HepG2 (cell line): ENCODE measurements around the gene AKT2. TPM values are rescaled to one million over a fixed set of nuclear protein-coding genes. Genes with fewer than 3 reads are reported as not detected.
A peak's percentile ranks its signal among the peaks of the same experiment; 100 is the strongest.

ENCODE experiments used
- ATF4 ChIP-seq, 2 experiments: fragments of 450-650 bp in 1 of 2; sonication (generic) in 1 of 2; formaldehyde crosslinking; IDR thresholded peaks; 2 replicates each; pipeline versions ENCODE4 v1.5.0 to v1.8.0; 2020 to 2022; ENCODE audit warnings: mild to moderate bottlenecking in 1 of 2, missing genetic modification reagents in 1 of 2
- HNF1B ChIP-seq: sonication (generic); formaldehyde crosslinking; IDR thresholded peaks from 2 replicates; pipeline ENCODE4 v1.5.1; 2020; ENCODE audit warnings: mild to moderate bottlenecking, moderate library complexity, missing genetic modification reagents
- IRF9 ChIP-seq: sonication (generic); formaldehyde crosslinking; IDR thresholded peaks from 2 replicates; pipeline ENCODE4 v1.8.0; 2022; ENCODE audit warnings: missing genetic modification reagents, mild to moderate bottlenecking, borderline replicate concordance
- KDM2A ChIP-seq: sonication (generic); formaldehyde crosslinking; IDR thresholded peaks from 2 replicates; pipeline ENCODE4 v1.4.0; 2020; ENCODE audit warnings: low read depth, missing genetic modification reagents, borderline replicate concordance
- MAFF ChIP-seq: IDR thresholded peaks from 2 replicates; pipeline ENCODE4 v1.6.1; 2011; ENCODE audit warnings: low read depth, low read length, improper control_type of control experiment
- PHF8 ChIP-seq: sonication (generic); formaldehyde crosslinking; IDR thresholded peaks from 2 replicates; pipeline ENCODE4 v1.5.0; 2020; ENCODE audit warnings: missing genetic modification reagents
- RFXANK ChIP-seq: IDR thresholded peaks from 2 replicates; pipeline ENCODE4 v1.6.1; 2016
- SYNCRIP ChIP-seq: fragments of 200-400 bp; formaldehyde crosslinking; IDR thresholded peaks from 2 replicates; pipeline ENCODE4 v1.6.1; 2018; ENCODE audit warnings: mild to moderate bottlenecking, low read depth, low read length; ENCODE audit not compliant: insufficient read depth
- ZNF275 ChIP-seq: sonication (generic); formaldehyde crosslinking; IDR thresholded peaks from 2 replicates; pipeline ENCODE4 v1.8.0; 2022; ENCODE audit warnings: missing genetic modification reagents, mild to moderate bottlenecking, inconsistent platforms, borderline replicate concordance
- ZNF292 ChIP-seq: sonication (generic); formaldehyde crosslinking; IDR thresholded peaks from 2 replicates; pipeline ENCODE4 v1.8.1; 2022; ENCODE audit warnings: mild to moderate bottlenecking, low read depth, missing genetic modification reagents, borderline replicate concordance
- ZNF530 ChIP-seq: sonication (generic); formaldehyde crosslinking; IDR thresholded peaks from 2 replicates; pipeline ENCODE4 v1.5.0; 2020; ENCODE audit warnings: low read depth, mild to moderate bottlenecking, missing genetic modification reagents
- ZNF605 ChIP-seq: sonication (generic); formaldehyde crosslinking; IDR thresholded peaks from 2 replicates; pipeline ENCODE4 v1.8.0; 2022; ENCODE audit warnings: mild to moderate bottlenecking, missing genetic modification reagents
- ZNF800 ChIP-seq: sonication (generic); formaldehyde crosslinking; IDR thresholded peaks from 2 replicates; pipeline ENCODE4 v1.4.0; 2020; ENCODE audit warnings: missing genetic modification reagents
- polyA plus RNA-seq, 8 experiments: library from polyadenylated mRNA; depleted of rRNA in 3 of 8; stranded (reverse) in 7 of 8; unstranded in 1 of 8; fragments of >200 nt; fragmentation: Illumina TruSeq in 4 of 8; extraction: Trizol in 4 of 8; gene quantifications; 2 replicates each; pipeline versions ENCODE4 v1.2.1 to v1.2.3, GENCODE V29; 2011 to 2016; ENCODE audit warnings: low read depth in 4 of 8, missing spikeins in 1 of 8, mixed read lengths in 1 of 8; ENCODE audit not compliant: insufficient read depth in 1 of 8
- total RNA-seq, 5 experiments: library from RNA; depleted of rRNA; stranded (reverse); fragments of >200 nt; fragmentation: Illumina TruSeq; extraction: Trizol; gene quantifications; 2 replicates each; pipeline ENCODE4 v1.2.3, GENCODE V29; 2016; ENCODE audit warnings: low read depth in 1 of 5
- TF ChIP-seq, protein P1 (sequence below): sonication (generic); formaldehyde crosslinking; IDR thresholded peaks from 2 replicates; pipeline ENCODE4 v1.4.0; 2020; ENCODE audit warnings: missing genetic modification reagents

The AKT2 gene
- total and polyA plus RNA-seq, 2 of the 13 experiments (the other 11 are each of a cell fraction or from before 2014, with no cell fraction given) = 82.1 to 173 TPM

GRCh38 chr19:40190891-40191835 is 94.0 kb downstream of the AKT2 start, which contains the start of gene MAP3K10 (continued):
- TF ChIP-seq ATF4 (CRISPR knock-in tag; IDR thresholded peaks at IDR 0.05) (no peak), ZNF800 (CRISPR knock-in tag) (no peak), ZNF292 (no peak), SYNCRIP (no peak), MAFF (no peak), HNF1B (0 out of 2 replicates have a peak, but pooled peaks have one; percentile 25), KDM2A (CRISPR knock-in tag) (peak; percentile 61; the same call in 1 of the 2 replicates), ZNF605 (CRISPR knock-in tag) (no peak), RFXANK (CRISPR knock-in tag) (no peak), ZNF275 (CRISPR knock-in tag) (no peak), PHF8 (CRISPR knock-in tag) (peak; percentile 93), IRF9 (CRISPR knock-in tag) (peak; percentile 61; the same call in 1 of the 2 replicates), ZNF530 (CRISPR knock-in tag) (no peak)
- TF ChIP-seq, protein P1, sequence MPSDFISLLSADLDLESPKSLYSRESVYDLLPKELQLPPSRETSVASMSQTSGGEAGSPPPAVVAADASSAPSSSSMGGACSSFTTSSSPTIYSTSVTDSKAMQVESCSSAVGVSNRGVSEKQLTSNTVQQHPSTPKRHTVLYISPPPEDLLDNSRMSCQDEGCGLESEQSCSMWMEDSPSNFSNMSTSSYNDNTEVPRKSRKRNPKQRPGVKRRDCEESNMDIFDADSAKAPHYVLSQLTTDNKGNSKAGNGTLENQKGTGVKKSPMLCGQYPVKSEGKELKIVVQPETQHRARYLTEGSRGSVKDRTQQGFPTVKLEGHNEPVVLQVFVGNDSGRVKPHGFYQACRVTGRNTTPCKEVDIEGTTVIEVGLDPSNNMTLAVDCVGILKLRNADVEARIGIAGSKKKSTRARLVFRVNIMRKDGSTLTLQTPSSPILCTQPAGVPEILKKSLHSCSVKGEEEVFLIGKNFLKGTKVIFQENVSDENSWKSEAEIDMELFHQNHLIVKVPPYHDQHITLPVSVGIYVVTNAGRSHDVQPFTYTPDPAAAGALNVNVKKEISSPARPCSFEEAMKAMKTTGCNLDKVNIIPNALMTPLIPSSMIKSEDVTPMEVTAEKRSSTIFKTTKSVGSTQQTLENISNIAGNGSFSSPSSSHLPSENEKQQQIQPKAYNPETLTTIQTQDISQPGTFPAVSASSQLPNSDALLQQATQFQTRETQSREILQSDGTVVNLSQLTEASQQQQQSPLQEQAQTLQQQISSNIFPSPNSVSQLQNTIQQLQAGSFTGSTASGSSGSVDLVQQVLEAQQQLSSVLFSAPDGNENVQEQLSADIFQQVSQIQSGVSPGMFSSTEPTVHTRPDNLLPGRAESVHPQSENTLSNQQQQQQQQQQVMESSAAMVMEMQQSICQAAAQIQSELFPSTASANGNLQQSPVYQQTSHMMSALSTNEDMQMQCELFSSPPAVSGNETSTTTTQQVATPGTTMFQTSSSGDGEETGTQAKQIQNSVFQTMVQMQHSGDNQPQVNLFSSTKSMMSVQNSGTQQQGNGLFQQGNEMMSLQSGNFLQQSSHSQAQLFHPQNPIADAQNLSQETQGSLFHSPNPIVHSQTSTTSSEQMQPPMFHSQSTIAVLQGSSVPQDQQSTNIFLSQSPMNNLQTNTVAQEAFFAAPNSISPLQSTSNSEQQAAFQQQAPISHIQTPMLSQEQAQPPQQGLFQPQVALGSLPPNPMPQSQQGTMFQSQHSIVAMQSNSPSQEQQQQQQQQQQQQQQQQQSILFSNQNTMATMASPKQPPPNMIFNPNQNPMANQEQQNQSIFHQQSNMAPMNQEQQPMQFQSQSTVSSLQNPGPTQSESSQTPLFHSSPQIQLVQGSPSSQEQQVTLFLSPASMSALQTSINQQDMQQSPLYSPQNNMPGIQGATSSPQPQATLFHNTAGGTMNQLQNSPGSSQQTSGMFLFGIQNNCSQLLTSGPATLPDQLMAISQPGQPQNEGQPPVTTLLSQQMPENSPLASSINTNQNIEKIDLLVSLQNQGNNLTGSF (CRISPR knock-in tag) = no peak
